Body of pancreas (tissue), 4 donors: ENCODE results near the gene DBP. TPM values are rescaled to one million over a fixed set of nuclear protein-coding genes. Genes with fewer than 3 reads are reported as not detected.
"Not testable (repeated sequence)": the region's sequence is repeated elsewhere in the genome, so short reads cannot be mapped to it uniquely, and the experiment has no call there.

Source experiments
- ATAC-seq: fragments of 150-250 bp; one replicate; pipeline ENCODE4 v1.9.1; 2016
- DNase-seq, 4 donors: peaks; one replicate each; pipeline ENCODE4 v3.0.0-alpha.2; 2019
- H3K27ac ChIP-seq, 4 donors: fragments of 200-600 bp; sonication (generic); 1 replicate in 3 of 4; 2 replicates in 1 of 4; pipeline versions ENCODE4 v1.5.1 to v1.6.1; 2016 to 2019; ENCODE audit warnings: mild to moderate bottlenecking in 1 of 4, mixed read lengths in 1 of 4, moderate library complexity in 1 of 4
- H3K27me3 ChIP-seq, 2 donors: fragments of 200-600 bp; sonication (generic); one replicate each; pipeline ENCODE4 v1.6.0; 2016; ENCODE audit warnings: mild to moderate bottlenecking in 1 of 2
- H3K36me3 ChIP-seq, 2 donors: fragments of 200-600 bp; sonication (generic); replicated peaks in 1 of 2; 2 replicates each; pipeline ENCODE4 v1.5.1; 2016; ENCODE audit warnings: low read depth in 2 of 2; ENCODE audit not compliant: insufficient read depth in 1 of 2
- H3K4me1 ChIP-seq: fragments of 200-600 bp; sonication (generic); one replicate; pipeline ENCODE4 v1.6.0; 2016
- H3K4me3 ChIP-seq, 2 donors: fragments of 200-600 bp; sonication (generic); 1 replicate in 1 of 2; 2 replicates in 1 of 2; pipeline ENCODE4 v1.5.1; 2016 to 2019
- H3K9me3 ChIP-seq, 3 donors: fragments of 200-600 bp; sonication (generic); 1 replicate in 2 of 3; 2 replicates in 1 of 3; pipeline ENCODE4 v1.5.1; 2016
- POLR2A ChIP-seq, 3 donors: fragments of 450-650 bp; IDR thresholded peaks; one replicate each; pipeline ENCODE4 v1.6.1; 2016; ENCODE audit warnings: antibody characterized with exemption in 3 of 3, mild to moderate bottlenecking in 2 of 3
- WGBS, 2 donors: methylation state at CpG; one replicate each; pipeline ENCODE4 v1.1.5; 2017; 5-methylcytosine and 5-hydroxymethylcytosine counted together
- intact Hi-C: fragments of 100-400 bp; cut with DNase I; formaldehyde crosslinking; loops from one replicate; pipeline ENCODE4 v1.15.1; 2023
- total RNA-seq, 2 donors: library from RNA; depleted of rRNA; stranded (reverse); fragments of >200 nt; gene quantifications; one replicate each; pipeline ENCODE4 v1.1.0, GENCODE V29; 2016
- TF ChIP-seq, protein P1 (sequence below), 7 experiments: fragments of 450-650 bp in 4 of 7; fragments of 200-600 bp in 3 of 7; sonication (generic) in 3 of 7; IDR thresholded peaks; one replicate each; pipeline ENCODE4 v1.5.1; 2016 to 2019; ENCODE audit warnings: antibody characterized with exemption in 7 of 7

The DBP gene, protein sequence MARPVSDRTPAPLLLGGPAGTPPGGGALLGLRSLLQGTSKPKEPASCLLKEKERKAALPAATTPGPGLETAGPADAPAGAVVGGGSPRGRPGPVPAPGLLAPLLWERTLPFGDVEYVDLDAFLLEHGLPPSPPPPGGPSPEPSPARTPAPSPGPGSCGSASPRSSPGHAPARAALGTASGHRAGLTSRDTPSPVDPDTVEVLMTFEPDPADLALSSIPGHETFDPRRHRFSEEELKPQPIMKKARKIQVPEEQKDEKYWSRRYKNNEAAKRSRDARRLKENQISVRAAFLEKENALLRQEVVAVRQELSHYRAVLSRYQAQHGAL
- 1 to 10 TPM; 2.0 to 4.9 TPM for total RNA-seq

DNA sequence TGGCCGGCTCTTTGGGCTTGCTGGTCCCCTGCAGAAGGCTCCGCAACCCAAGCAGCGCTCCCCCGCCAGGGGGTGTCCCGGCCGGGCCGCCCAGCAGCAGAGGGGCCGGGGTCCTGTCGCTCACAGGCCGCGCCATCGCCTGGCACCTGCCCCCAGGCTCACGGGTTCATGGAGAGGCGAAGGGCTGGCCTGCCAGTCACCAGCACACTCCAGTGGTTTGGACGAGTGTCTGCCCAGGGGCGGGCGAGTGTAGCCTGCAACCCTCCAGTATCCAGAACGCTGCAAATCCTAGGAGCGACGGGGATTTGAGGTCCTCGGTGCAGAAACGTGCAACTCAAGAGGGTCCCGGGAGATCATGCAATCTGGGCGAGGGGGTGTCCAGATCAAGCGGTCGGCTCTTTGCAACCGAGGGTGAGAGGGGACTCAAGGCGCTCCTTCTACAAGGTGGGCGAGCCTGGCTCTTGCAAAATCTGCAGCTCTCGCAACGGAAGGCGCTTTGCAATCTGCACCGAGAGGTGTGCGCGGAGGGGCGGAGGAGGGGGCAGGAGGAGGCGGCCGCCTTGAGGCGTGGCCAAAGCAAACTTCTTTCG, at the start of gene DBP:
Gene DBP (minus strand): TSS at position 521 of the 590 bp plus-strand sequence. CDS start 385 bp downstream, at position 136.
- H3K4me1 ChIP-seq, result peaks cover 46% of the 10 kb centered on the region
- intact Hi-C loops, result no loop called here
- H3K27ac ChIP-seq, result peak within 1 kb of the TSS; percentile 95 to 98 (median 96)
- 0% methylated on average over 6 to 40 of the region's 40 CpGs for WGBS, 2 donors
- DNase-seq, result peak in 3 of 4 donors; percentile 64 to 65 (median 65)
- no peak for ATAC-seq
- peak within 1 kb of the TSS; percentile 51 to 62 for H3K4me3 ChIP-seq
- no peaks in the 10 kb centered on the region for H3K27me3 ChIP-seq
- peak; percentile 35 to 57 (median 48) for TF ChIP-seq POLR2A (IDR thresholded peaks at IDR 0.05)
- TF ChIP-seq, protein P1, sequence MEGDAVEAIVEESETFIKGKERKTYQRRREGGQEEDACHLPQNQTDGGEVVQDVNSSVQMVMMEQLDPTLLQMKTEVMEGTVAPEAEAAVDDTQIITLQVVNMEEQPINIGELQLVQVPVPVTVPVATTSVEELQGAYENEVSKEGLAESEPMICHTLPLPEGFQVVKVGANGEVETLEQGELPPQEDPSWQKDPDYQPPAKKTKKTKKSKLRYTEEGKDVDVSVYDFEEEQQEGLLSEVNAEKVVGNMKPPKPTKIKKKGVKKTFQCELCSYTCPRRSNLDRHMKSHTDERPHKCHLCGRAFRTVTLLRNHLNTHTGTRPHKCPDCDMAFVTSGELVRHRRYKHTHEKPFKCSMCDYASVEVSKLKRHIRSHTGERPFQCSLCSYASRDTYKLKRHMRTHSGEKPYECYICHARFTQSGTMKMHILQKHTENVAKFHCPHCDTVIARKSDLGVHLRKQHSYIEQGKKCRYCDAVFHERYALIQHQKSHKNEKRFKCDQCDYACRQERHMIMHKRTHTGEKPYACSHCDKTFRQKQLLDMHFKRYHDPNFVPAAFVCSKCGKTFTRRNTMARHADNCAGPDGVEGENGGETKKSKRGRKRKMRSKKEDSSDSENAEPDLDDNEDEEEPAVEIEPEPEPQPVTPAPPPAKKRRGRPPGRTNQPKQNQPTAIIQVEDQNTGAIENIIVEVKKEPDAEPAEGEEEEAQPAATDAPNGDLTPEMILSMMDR (IDR thresholded peaks at IDR 0.05), result peak in 4 of 7 experiments; percentile 14 to 26 (median 23)
- no peaks in the 10 kb centered on the region for H3K36me3 ChIP-seq
- no peaks in the 10 kb centered on the region for H3K9me3 ChIP-seq

GRCh38 chr19:48686637-48687036, 49.5 kb upstream of the DBP start:
- H3K27ac ChIP-seq, DNase-seq, H3K9me3 ChIP-seq, H3K27me3 ChIP-seq, ATAC-seq, intact Hi-C loops, H3K36me3 ChIP-seq, H3K4me3 ChIP-seq: not testable (repeated sequence)
- 94 to 97% methylated on average over 7 of the region's 7 CpGs for WGBS, 2 donors
- peaks cover 15% of the 10 kb centered on the region for H3K4me1 ChIP-seq

- no peaks in the 10 kb centered on the region for H3K27me3 ChIP-seq
- no peak for DNase-seq
- TF ChIP-seq, protein P1 (IDR thresholded peaks at IDR 0.05), result no peak
- no peak for TF ChIP-seq POLR2A (IDR thresholded peaks at IDR 0.05)
- no peaks in the 10 kb centered on the region for H3K9me3 ChIP-seq
- H3K4me1 ChIP-seq, result peaks cover 15% of the 10 kb centered on the region
- intact Hi-C loops, result no loop called here
- WGBS, 2 donors, result 89 to 94% methylated on average over 3 of the region's 3 CpGs
- no peak overlapping the region for H3K27ac ChIP-seq
- no peak overlapping the region for H3K4me3 ChIP-seq
- H3K36me3 ChIP-seq, result no peaks in the 10 kb centered on the region
- ATAC-seq, result no peak
Measured at GRCh38 chr19:48686088-48686487, 48.9 kb upstream of the DBP start.

GRCh38 chr19:48685583-48685982, 48.4 kb upstream of the DBP start:
- intact Hi-C loops, result no loop called here
- Histone ChIP-seq H3K27me3 (no peaks in the 10 kb centered on the region), H3K9me3 (no peaks in the 10 kb centered on the region), H3K27ac (no peak overlapping the region), H3K4me1 (peaks cover 15% of the 10 kb centered on the region), H3K4me3 (no peak overlapping the region), H3K36me3 (no peaks in the 10 kb centered on the region)
- TF ChIP-seq, protein P1 (IDR thresholded peaks at IDR 0.05), result no peak
- TF ChIP-seq POLR2A (IDR thresholded peaks at IDR 0.05), result no peak
- WGBS, 2 donors, result 86 to 91% methylated on average over 9 of the region's 9 CpGs
- ATAC-seq (no peak), DNase-seq (no peak)

GRCh38 chr19:48683349-48683748, 46.2 kb upstream of the DBP start:
- H3K27ac ChIP-seq, result no peak overlapping the region
- ATAC-seq, result no peak
- peak in 2 of 4 donors; percentile 25 to 38 for DNase-seq

More at GRCh38 chr19:48683349-48683748, 46.2 kb upstream of the DBP start:
- TF ChIP-seq, protein P1 (IDR thresholded peaks at IDR 0.05), result no peak
- TF ChIP-seq POLR2A (IDR thresholded peaks at IDR 0.05), result no peak
- Histone ChIP-seq H3K27me3 (no peaks in the 10 kb centered on the region), H3K4me1 (peaks cover 19% of the 10 kb centered on the region), H3K36me3 (no peaks in the 10 kb centered on the region), H3K4me3 (no peak overlapping the region), H3K9me3 (no peaks in the 10 kb centered on the region)
- intact Hi-C loops, result no loop called here
- 73 to 88% methylated on average over 11 of the region's 11 CpGs for WGBS, 2 donors
